H1 (cell line): ENCODE measurements around the gene USP10. TPM values are rescaled to one million over a fixed set of nuclear protein-coding genes. Genes with fewer than 3 reads are reported as not detected.

Source experiments
- CTCF ChIA-PET: fragments of 300-600 bp; sonication (Branson Sonifier 250); formaldehyde crosslinking; loops from one replicate; lab custom pipeline; 2021; ENCODE audit not compliant: partially characterized antibody; lab: Charles Lee
- POLR2A ChIA-PET: fragments of 300-600 bp; sonication (Branson Sonifier 250); formaldehyde crosslinking; loops from one replicate; lab custom pipeline; 2021; ENCODE audit warnings: inconsistent platforms; ENCODE audit not compliant: partially characterized antibody; lab: Charles Lee
- DNase-seq, 2 experiments: peaks; one replicate each; pipeline versions ENCODE4 v3.0.0 to v3.0.0-alpha.2; 2010 to 2022; ENCODE audit warnings: low spot score in 2 of 2, low read depth in 1 of 2, mixed read lengths in 1 of 2
- FAIRE-seq: peaks from 2 replicates; lab custom pipeline; 2011; peaks lifted over from hg19 to GRCh38; lab: Jason Lieb, UNC
- H2AFZ ChIP-seq: 2 replicates; pipeline ENCODE4 v1.8.1; 2012; ENCODE audit warnings: low read length, inconsistent platforms
- H2AK5ac ChIP-seq: 2 replicates; pipeline ENCODE4 v1.6.1; 2013; ENCODE audit warnings: low read depth, low read length
- H2BK120ac ChIP-seq: replicated peaks from 2 replicates; pipeline ENCODE3; 2013; ENCODE audit warnings: low read depth, low read length, inconsistent platforms
- H2BK12ac ChIP-seq: 2 replicates; pipeline ENCODE4 v1.6.1; 2013; ENCODE audit warnings: low read depth, low read length
- H2BK15ac ChIP-seq: 2 replicates; pipeline ENCODE4 v1.6.1; 2013; ENCODE audit warnings: low read length
- H2BK20ac ChIP-seq: 2 replicates; pipeline ENCODE4 v1.6.1; 2013; ENCODE audit warnings: low read length
- H2BK5ac ChIP-seq: 2 replicates; pipeline ENCODE4 v1.6.1; 2013; ENCODE audit warnings: low read depth, low read length
- H3K14ac ChIP-seq: 2 replicates; pipeline ENCODE4 v1.6.1; 2013; ENCODE audit warnings: inconsistent platforms; ENCODE audit not compliant: insufficient read length
- H3K18ac ChIP-seq: 2 replicates; pipeline ENCODE4 v1.6.1; 2013; ENCODE audit warnings: low read length; ENCODE audit errors: extremely low read depth
- H3K23ac ChIP-seq: 2 replicates; pipeline ENCODE4 v1.6.1; 2013; ENCODE audit warnings: inconsistent platforms; ENCODE audit not compliant: insufficient read length
- H3K23me2 ChIP-seq: 2 replicates; pipeline ENCODE4 v1.6.1; 2013; ENCODE audit warnings: low read depth, low read length
- H3K27ac ChIP-seq: 2 replicates; pipeline ENCODE4 v1.6.1; 2011; ENCODE audit warnings: low read depth, low read length, inconsistent platforms
- H3K27me3 ChIP-seq, 4 experiments: replicated peaks in 1 of 4; 1 replicate in 1 of 4; 2 replicates in 3 of 4; pipeline versions ENCODE4 v1.6.1 to v1.8.1; 2011 to 2013; ENCODE audit warnings: low read length in 3 of 4, mild to moderate bottlenecking in 3 of 4, inconsistent platforms in 2 of 4, mixed read lengths in 2 of 4, moderate library complexity in 1 of 4; ENCODE audit not compliant: control insufficient read depth in 3 of 4, insufficient read depth in 3 of 4; ENCODE audit errors: extremely low read depth in 1 of 4
- H3K36me3 ChIP-seq, 4 experiments: 2 replicates each; pipeline versions ENCODE4 v1.6.1 to v1.8.1; 2011 to 2013; ENCODE audit warnings: mild to moderate bottlenecking in 4 of 4, low read length in 3 of 4, moderate library complexity in 2 of 4, control low read depth in 1 of 4, inconsistent platforms in 1 of 4; ENCODE audit not compliant: insufficient read depth in 4 of 4, control insufficient read depth in 2 of 4
- H3K4ac ChIP-seq: replicated peaks from 2 replicates; pipeline ENCODE3; 2013; ENCODE audit warnings: low read length, low read depth, mixed read lengths, inconsistent platforms; ENCODE audit not compliant: insufficient read length
- H3K4me1 ChIP-seq, 4 experiments: replicated peaks in 1 of 4; 1 replicate in 1 of 4; 2 replicates in 3 of 4; pipeline versions ENCODE4 v1.6.1 to v1.8.1; 2011 to 2013; ENCODE audit warnings: low read length in 3 of 4, inconsistent platforms in 2 of 4, mixed read lengths in 1 of 4; ENCODE audit not compliant: insufficient read depth in 4 of 4, control insufficient read depth in 3 of 4
- H3K4me2 ChIP-seq, 2 experiments: 2 replicates each; pipeline versions ENCODE4 v1.6.1 to v1.8.1; 2011 to 2013; ENCODE audit warnings: low read depth in 2 of 2, low read length in 2 of 2, control low read depth in 1 of 2, inconsistent platforms in 1 of 2, mild to moderate bottlenecking in 1 of 2; ENCODE audit not compliant: insufficient read depth in 1 of 2
- H3K4me3 ChIP-seq, 4 experiments: fragments of 200-600, 300-600 bp in 1 of 4; sonication (generic), shearing (Covaris generic), sonication (Bioruptor Twin) in 1 of 4; 2 replicates each; pipeline versions ENCODE4 v1.5.1 to v1.8.1; 2011 to 2016; ENCODE audit warnings: low read length in 4 of 4, low read depth in 3 of 4, control low read depth in 2 of 4, inconsistent platforms in 2 of 4, mild to moderate bottlenecking in 2 of 4, mixed read lengths in 1 of 4, moderate library complexity in 1 of 4; ENCODE audit not compliant: insufficient read depth in 2 of 4; ENCODE audit errors: extremely low read depth in 1 of 4
- H3K56ac ChIP-seq: replicated peaks from 2 replicates; pipeline ENCODE3; 2013; ENCODE audit warnings: low read depth, mild to moderate bottlenecking, mixed read lengths, low read length, inconsistent platforms; ENCODE audit not compliant: insufficient read length
- H3K79me1 ChIP-seq: 2 replicates; pipeline ENCODE4 v1.6.1; 2013; ENCODE audit warnings: low read depth, low read length, control low read depth
- H3K79me2 ChIP-seq, 2 experiments: 2 replicates each; pipeline versions ENCODE4 v1.6.1 to v1.8.1; 2012 to 2013; ENCODE audit warnings: low read length in 2 of 2, mild to moderate bottlenecking in 2 of 2, inconsistent platforms in 1 of 2; ENCODE audit not compliant: insufficient read depth in 2 of 2, control insufficient read depth in 1 of 2
- H3K9ac ChIP-seq, 4 experiments: replicated peaks in 1 of 4; 1 replicate in 1 of 4; 2 replicates in 3 of 4; pipeline versions ENCODE4 v1.6.1 to v1.8.1; 2011 to 2013; ENCODE audit warnings: low read depth in 3 of 4, low read length in 3 of 4, control low read depth in 2 of 4, mild to moderate bottlenecking in 2 of 4, moderate library complexity in 2 of 4, inconsistent platforms in 1 of 4; ENCODE audit errors: extremely low read depth in 1 of 4
- H3K9me3 ChIP-seq, 2 experiments: 2 replicates each; pipeline versions ENCODE4 v1.6.1 to v1.8.1; 2012 to 2013; ENCODE audit warnings: mild to moderate bottlenecking in 2 of 2, moderate library complexity in 2 of 2, control low read depth in 1 of 2, inconsistent platforms in 1 of 2, low read depth in 1 of 2, low read length in 1 of 2, mixed read lengths in 1 of 2; ENCODE audit not compliant: insufficient read depth in 2 of 2
- H4K20me1 ChIP-seq, 2 experiments: replicated peaks in 1 of 2; 2 replicates each; pipeline versions ENCODE3 to v1.8.1; 2011 to 2013; ENCODE audit warnings: inconsistent platforms in 2 of 2, low read length in 2 of 2, mild to moderate bottlenecking in 1 of 2; ENCODE audit not compliant: insufficient read depth in 2 of 2, control insufficient read depth in 1 of 2
- H4K5ac ChIP-seq: 2 replicates; pipeline ENCODE4 v1.6.1; 2013; ENCODE audit warnings: low read length, low read depth, mixed read lengths, inconsistent platforms; ENCODE audit not compliant: insufficient read length
- H4K8ac ChIP-seq: 2 replicates; pipeline ENCODE4 v1.8.0; 2013; ENCODE audit warnings: mild to moderate bottlenecking, moderate library complexity, low read length, inconsistent platforms; ENCODE audit not compliant: insufficient read depth; ENCODE audit errors: extremely low read depth
- H4K91ac ChIP-seq: replicated peaks from 2 replicates; pipeline ENCODE3; 2013; ENCODE audit warnings: low read length, mixed read lengths, inconsistent platforms; ENCODE audit not compliant: insufficient read length
- CHD1 ChIP-seq: IDR thresholded peaks from 2 replicates; pipeline ENCODE4 v1.6.1; 2012; ENCODE audit warnings: low read depth, low read length, improper control_type of control experiment
- EP300 ChIP-seq, 2 experiments: IDR thresholded peaks; 1 replicate in 1 of 2; 2 replicates in 1 of 2; pipeline ENCODE4 v1.6.1; 2011 to 2012; ENCODE audit warnings: low read depth in 2 of 2, low read length in 2 of 2, mild to moderate bottlenecking in 2 of 2, borderline replicate concordance in 1 of 2, inconsistent platforms in 1 of 2, moderate library complexity in 1 of 2
- JUND ChIP-seq: IDR thresholded peaks from 2 replicates; pipeline ENCODE4 v1.6.1; 2011; ENCODE audit warnings: mild to moderate bottlenecking, improper control_type of control experiment, low read length
- PHF8 ChIP-seq: fragments of 200-600 bp; sonication (generic); conservative IDR thresholded peaks from 2 replicates; pipeline ENCODE4 v1.7.1; 2012; ENCODE audit warnings: low read depth, mild to moderate bottlenecking, inconsistent platforms, low read length, moderate library complexity
- POLR2AphosphoS5 ChIP-seq: IDR thresholded peaks from 2 replicates; pipeline ENCODE4 v1.6.1; 2011; ENCODE audit warnings: low read depth, low read length
- SP1 ChIP-seq: IDR thresholded peaks from 2 replicates; pipeline ENCODE4 v1.6.1; 2011; ENCODE audit warnings: low read depth, low read length
- WGBS, 2 experiments: shearing (Covaris generic) in 1 of 2; methylation state at CpG; one replicate each; pipeline versions ENCODE4 v1.1.6 to v1.1.7; 2013 to 2015; ENCODE audit warnings: low lambda C conversion rate in 2 of 2, mixed read lengths in 2 of 2, inconsistent platforms in 1 of 2, low coverage in 1 of 2, missing lambda C conversion rate in 1 of 2; ENCODE audit not compliant: insufficient replicate concordance in 2 of 2, insufficient coverage in 1 of 2, insufficient read length in 1 of 2; ENCODE audit errors: extremely low coverage in 1 of 2, missing lambda C conversion rate in 1 of 2; 5-methylcytosine and 5-hydroxymethylcytosine counted together
- polyA plus RNA-seq, 7 experiments: library from polyadenylated mRNA; depleted of rRNA in 3 of 7; stranded (reverse) in 5 of 7; unstranded in 2 of 7; fragments of >200 nt in 5 of 7; fragments of 200-250 nt in 2 of 7; gene quantifications; 1 replicate in 5 of 7; 2 replicates in 1 of 7; 4 replicates in 1 of 7; pipeline versions ENCODE4 v1.2.1 to v1.2.3, GENCODE V29; 2011 to 2013; ENCODE audit warnings: missing spikeins in 2 of 7, mixed read lengths in 2 of 7
- total RNA-seq: library from RNA; stranded (reverse); fragmentation: NEBNext Ultra II Directional; extraction: Animal tissue kit (Norgen Biotek cat#: 25700); gene quantifications from 2 replicates; pipeline ENCODE4 v1.2.1, GENCODE V29; 2021

The USP10 gene
- total and polyA plus RNA-seq, 2 of the 8 experiments (the other 6 are each of a cell fraction or from before 2014, with no cell fraction given): 171 to 195 TPM

DNA sequence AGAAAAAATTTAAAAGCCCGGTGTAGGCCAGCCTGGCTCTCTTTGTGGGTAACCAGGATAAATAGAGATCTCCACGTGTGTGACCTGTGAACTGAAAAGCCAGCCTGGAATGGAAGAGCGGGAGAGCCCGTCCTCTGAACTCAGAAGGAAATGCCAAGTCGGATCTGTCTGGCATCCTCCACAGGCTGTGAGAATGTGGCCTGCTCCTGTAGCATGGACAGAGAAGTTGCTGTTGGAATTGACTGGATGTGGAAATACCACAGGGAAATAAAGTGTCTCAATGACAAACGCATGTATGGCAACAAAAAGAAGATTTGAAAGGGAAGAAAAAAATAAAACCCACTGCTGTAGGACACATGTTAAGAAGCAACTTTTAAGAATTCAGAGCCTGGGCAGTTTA, 44.8 kb upstream of the USP10 start:
- Histone ChIP-seq H3K27ac (no peak overlapping the region), H2BK120ac (no peak overlapping the region), H2BK5ac (no peak overlapping the region), H3K4me2 (no peak overlapping the region), H3K23ac (no peak overlapping the region), H3K4ac (no peak overlapping the region), H3K23me2 (no peaks in the 10 kb centered on the region), H3K79me1 (no peaks in the 10 kb centered on the region; the same call in 1 of the 2 replicates), H2BK20ac (no peak overlapping the region), H3K18ac (no peak overlapping the region), H3K4me1 (no peaks in the 10 kb centered on the region), H2AK5ac (no peak overlapping the region), H3K9me3 (no peaks in the 10 kb centered on the region), H3K79me2 (no peaks in the 10 kb centered on the region), H2BK15ac (no peak overlapping the region), H3K14ac (no peak overlapping the region), H4K20me1 (peaks cover 0 to 2% of the 10 kb centered on the region in 2 experiments), H2BK12ac (no peak overlapping the region), H3K27me3 (no peaks in the 10 kb centered on the region), H2AFZ (no peak overlapping the region), H3K36me3 (peaks cover 8 to 18% (median 12%) of the 10 kb centered on the region in 4 experiments; a peak in 7 of 8 replicates), H3K56ac (no peak overlapping the region), H3K9ac (no peak overlapping the region), H3K4me3 (no peak overlapping the region), H4K8ac (no peak overlapping the region), H4K91ac (no peak overlapping the region), H4K5ac (no peak overlapping the region)
- WGBS, 2 experiments: 78% methylated on average over 6 of the region's 6 CpGs; no CpG with 5 or more reads in 1 of the 2 experiments
- CTCF ChIA-PET: interaction anchor here (1.0 to 2.8 kb wide), 3 partner anchors 15 to 32 kb away, joined by 3 to 20 read pairs (median 4); no protein-coding TSS in a partner anchor
- POLR2A ChIA-PET: no interaction called here
- FAIRE-seq (no peak), DNase-seq (no peak)
- no peak for TF ChIP-seq CHD1
- TF ChIP-seq POLR2AphosphoS5: no peak
- no peak for TF ChIP-seq PHF8
- no peak for TF ChIP-seq JUND
- TF ChIP-seq SP1: no peak
- no peak for TF ChIP-seq EP300 (IDR thresholded peaks at IDR 0.05; ENCODE audit: borderline replicate concordance in 1 of 2, low read depth in 2 of 2, low read length in 2 of 2)
